ENCODE results near the gene FAM131A.

The FAM131A gene

DNA sequence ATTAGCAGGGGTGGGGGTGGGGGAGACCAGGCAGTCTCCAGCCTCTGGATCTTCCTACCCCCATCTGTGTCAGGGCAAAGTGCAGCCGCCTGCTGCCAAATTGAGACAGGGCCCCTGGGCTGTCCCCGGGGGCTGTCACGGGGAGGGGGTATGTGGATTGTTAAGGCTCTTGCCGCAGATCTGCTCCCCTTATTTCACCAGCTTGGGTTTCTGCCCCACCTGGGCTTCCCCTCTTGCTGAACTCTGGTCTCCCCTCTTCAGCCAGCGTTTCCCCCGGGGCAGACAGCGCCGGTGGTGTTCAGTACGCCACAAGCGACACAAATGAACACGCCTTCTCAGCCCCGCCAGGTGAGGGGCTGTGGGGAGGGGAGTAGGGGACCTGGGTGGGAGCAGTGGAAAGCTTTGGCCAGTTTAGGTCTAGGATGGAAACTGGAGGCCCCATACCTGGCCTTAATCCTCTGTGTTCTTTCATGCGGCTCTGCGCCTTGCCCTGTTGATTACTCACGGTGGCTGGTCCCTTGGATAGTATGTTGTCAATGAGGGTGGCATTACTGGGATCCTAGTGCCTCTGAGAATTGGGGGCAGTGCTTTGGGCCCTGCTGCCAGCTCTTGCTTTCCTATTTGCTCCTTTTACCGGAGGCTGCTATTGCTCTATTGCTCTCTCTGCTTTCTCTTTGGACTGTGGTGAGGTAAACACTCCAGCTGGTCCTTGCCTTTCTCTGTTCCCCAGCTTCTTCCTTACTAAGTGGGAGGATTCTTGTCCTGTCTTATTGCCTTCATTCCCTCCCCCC, 21.3 kb upstream of the FAM131A start (continued):
- 0 out of 2 replicates have a peak, but pooled peaks have one; percentile 11 for TF ChIP-seq ZNF660 (tag by site-specific recombination; IDR thresholded peaks at IDR 0.05)

DNA sequence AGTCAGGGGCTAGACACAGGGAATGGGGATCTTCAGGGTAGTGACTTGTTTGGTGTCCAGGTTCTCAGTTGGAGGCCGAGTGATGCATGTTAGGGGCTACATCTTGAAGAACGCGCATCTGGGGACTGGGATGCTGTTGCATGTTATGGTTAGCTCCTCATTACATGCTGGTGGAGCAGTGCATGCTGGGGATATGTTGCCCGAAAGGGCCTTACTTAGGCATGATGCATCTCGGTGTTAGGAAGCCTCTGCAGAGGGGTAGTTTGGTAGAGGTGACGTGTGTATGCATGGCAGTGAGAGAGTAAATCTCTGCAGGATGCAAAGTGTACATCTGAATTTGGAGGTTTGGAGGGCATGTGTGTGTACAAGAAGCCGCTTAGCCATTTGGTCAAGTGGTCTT, 20.6 kb upstream of the FAM131A start:
- POLR2A ChIA-PET = interaction anchor here (0.9 kb wide), 1 partner anchor 9 kb away, joined by 3 read pairs; no protein-coding TSS in a partner anchor
- Histone ChIP-seq H3K4me3 (ENCODE audit: low read depth, low read length) (peak overlapping the region; percentile 96), H3K36me3 (ENCODE audit: control insufficient read depth in 2 of 2, insufficient read depth in 1 of 2, low read length in 2 of 2) (peaks cover 16 to 67% of the 10 kb centered on the region in 2 experiments), H3K9me3 (ENCODE audit: control insufficient read depth, insufficient read depth, low read depth, low read length) (no peaks in the 10 kb centered on the region), H3K27ac (ENCODE audit: extremely low read depth, low read depth, low read length) (peak overlapping the region; percentile 48; the same call in 1 of the 2 replicates), H3K4me1 (ENCODE audit: control insufficient read depth, insufficient read depth, low read length) (peaks cover 4% of the 10 kb centered on the region; the same call in 1 of the 2 replicates)
- TF ChIP-seq, protein P1, sequence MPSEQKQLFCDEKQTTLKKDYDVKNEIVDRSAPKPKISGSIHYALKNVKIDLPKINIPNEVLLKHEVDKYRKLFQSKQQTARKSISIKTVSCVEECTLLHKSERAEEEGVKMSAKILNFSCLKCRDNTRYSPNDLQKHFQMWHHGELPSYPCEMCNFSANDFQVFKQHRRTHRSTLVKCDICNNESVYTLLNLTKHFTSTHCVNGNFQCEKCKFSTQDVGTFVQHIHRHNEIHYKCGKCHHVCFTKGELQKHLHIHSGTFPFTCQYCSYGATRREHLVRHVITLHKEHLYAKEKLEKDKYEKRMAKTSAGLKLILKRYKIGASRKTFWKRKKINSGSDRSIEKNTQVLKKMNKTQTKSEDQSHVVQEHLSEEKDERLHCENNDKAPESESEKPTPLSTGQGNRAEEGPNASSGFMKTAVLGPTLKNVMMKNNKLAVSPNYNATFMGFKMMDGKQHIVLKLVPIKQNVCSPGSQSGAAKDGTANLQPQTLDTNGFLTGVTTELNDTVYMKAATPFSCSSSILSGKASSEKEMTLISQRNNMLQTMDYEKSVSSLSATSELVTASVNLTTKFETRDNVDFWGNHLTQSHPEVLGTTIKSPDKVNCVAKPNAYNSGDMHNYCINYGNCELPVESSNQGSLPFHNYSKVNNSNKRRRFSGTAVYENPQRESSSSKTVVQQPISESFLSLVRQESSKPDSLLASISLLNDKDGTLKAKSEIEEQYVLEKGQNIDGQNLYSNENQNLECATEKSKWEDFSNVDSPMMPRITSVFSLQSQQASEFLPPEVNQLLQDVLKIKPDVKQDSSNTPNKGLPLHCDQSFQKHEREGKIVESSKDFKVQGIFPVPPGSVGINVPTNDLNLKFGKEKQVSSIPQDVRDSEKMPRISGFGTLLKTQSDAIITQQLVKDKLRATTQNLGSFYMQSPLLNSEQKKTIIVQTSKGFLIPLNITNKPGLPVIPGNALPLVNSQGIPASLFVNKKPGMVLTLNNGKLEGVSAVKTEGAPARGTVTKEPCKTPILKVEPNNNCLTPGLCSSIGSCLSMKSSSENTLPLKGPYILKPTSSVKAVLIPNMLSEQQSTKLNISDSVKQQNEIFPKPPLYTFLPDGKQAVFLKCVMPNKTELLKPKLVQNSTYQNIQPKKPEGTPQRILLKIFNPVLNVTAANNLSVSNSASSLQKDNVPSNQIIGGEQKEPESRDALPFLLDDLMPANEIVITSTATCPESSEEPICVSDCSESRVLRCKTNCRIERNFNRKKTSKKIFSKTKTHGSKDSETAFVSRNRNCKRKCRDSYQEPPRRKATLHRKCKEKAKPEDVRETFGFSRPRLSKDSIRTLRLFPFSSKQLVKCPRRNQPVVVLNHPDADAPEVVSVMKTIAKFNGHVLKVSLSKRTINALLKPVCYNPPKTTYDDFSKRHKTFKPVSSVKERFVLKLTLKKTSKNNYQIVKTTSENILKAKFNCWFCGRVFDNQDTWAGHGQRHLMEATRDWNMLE (tag by site-specific recombination; conservative IDR thresholded peaks at IDR 0.05; ENCODE audit: low read depth) = no peak
- TF ChIP-seq SCRT2 (tag by site-specific recombination; IDR thresholded peaks at IDR 0.05) (0 out of 2 replicates have a peak, but pooled peaks have one; percentile 22), ZNF76 (tag by site-specific recombination; IDR thresholded peaks at IDR 0.05; ENCODE audit: borderline replicate concordance, low read depth) (peak; percentile 61)
- CTCF ChIA-PET = interaction anchor here (1.4 kb wide), 1 partner anchor 11 kb away, joined by 3 read pairs; no protein-coding TSS in a partner anchor

DNA sequence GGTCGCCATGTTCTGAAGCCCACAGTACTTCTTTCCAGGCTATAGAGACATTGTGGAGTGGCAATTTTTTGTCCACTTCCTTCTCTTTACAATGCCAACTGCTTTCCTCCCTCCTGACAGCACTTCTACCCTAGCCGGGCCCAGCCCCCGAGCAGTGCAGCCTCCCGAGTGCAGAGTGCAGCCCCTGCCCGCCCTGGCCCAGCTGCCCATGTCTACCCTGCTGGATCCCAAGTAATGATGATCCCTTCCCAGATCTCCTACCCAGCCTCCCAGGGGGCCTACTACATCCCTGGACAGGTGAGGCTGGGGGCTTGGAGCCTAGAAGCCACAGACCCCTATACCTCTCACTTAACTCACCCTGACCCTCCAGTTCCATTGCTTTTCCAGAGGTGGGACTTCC, 20.2 kb upstream of the FAM131A start:
- TF ChIP-seq ZNF354C (tag by site-specific recombination; IDR thresholded peaks at IDR 0.05; ENCODE audit: borderline replicate concordance, low read depth) (no peak), ZNF140 (tag by site-specific recombination; IDR thresholded peaks at IDR 0.05) (no peak), FEZF1 (tag by site-specific recombination; IDR thresholded peaks at IDR 0.05) (no peak), ZNF792 (tag by site-specific recombination; IDR thresholded peaks at IDR 0.05) (no peak), OVOL3 (tag by site-specific recombination; IDR thresholded peaks at IDR 0.05) (no peak), ZFP41 (tag by site-specific recombination; IDR thresholded peaks at IDR 0.05; ENCODE audit: borderline replicate concordance) (no peak)
- TF ChIP-seq, protein P2, sequence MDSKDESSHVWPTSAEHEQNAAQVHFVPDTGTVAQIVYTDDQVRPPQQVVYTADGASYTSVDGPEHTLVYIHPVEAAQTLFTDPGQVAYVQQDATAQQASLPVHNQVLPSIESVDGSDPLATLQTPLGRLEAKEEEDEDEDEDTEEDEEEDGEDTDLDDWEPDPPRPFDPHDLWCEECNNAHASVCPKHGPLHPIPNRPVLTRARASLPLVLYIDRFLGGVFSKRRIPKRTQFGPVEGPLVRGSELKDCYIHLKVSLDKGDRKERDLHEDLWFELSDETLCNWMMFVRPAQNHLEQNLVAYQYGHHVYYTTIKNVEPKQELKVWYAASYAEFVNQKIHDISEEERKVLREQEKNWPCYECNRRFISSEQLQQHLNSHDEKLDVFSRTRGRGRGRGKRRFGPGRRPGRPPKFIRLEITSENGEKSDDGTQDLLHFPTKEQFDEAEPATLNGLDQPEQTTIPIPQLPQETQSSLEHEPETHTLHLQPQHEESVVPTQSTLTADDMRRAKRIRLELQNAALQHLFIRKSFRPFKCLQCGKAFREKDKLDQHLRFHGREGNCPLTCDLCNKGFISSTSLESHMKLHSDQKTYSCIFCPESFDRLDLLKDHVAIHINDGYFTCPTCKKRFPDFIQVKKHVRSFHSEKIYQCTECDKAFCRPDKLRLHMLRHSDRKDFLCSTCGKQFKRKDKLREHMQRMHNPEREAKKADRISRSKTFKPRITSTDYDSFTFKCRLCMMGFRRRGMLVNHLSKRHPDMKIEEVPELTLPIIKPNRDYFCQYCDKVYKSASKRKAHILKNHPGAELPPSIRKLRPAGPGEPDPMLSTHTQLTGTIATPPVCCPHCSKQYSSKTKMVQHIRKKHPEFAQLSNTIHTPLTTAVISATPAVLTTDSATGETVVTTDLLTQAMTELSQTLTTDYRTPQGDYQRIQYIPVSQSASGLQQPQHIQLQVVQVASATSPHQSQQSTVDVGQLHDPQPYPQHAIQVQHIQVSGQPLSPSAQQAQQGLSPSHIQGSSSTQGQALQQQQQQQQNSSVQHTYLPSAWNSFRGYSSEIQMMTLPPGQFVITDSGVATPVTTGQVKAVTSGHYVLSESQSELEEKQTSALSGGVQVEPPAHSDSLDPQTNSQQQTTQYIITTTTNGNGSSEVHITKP (tag by site-specific recombination; IDR thresholded peaks at IDR 0.05) = no peak
- TF ChIP-seq, protein P3, sequence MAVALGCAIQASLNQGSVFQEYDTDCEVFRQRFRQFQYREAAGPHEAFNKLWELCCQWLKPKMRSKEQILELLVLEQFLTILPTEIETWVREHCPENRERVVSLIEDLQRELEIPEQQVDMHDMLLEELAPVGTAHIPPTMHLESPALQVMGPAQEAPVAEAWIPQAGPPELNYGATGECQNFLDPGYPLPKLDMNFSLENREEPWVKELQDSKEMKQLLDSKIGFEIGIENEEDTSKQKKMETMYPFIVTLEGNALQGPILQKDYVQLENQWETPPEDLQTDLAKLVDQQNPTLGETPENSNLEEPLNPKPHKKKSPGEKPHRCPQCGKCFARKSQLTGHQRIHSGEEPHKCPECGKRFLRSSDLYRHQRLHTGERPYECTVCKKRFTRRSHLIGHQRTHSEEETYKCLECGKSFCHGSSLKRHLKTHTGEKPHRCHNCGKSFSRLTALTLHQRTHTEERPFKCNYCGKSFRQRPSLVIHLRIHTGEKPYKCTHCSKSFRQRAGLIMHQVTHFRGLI (tag by site-specific recombination; IDR thresholded peaks at IDR 0.05) = no peak
- TF ChIP-seq, protein P4, sequence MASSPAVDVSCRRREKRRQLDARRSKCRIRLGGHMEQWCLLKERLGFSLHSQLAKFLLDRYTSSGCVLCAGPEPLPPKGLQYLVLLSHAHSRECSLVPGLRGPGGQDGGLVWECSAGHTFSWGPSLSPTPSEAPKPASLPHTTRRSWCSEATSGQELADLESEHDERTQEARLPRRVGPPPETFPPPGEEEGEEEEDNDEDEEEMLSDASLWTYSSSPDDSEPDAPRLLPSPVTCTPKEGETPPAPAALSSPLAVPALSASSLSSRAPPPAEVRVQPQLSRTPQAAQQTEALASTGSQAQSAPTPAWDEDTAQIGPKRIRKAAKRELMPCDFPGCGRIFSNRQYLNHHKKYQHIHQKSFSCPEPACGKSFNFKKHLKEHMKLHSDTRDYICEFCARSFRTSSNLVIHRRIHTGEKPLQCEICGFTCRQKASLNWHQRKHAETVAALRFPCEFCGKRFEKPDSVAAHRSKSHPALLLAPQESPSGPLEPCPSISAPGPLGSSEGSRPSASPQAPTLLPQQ (tag by site-specific recombination; IDR thresholded peaks at IDR 0.05) = no peak
- Histone ChIP-seq H3K4me1 (ENCODE audit: control insufficient read depth, insufficient read depth, low read length) (peaks cover 4% of the 10 kb centered on the region; the same call in 1 of the 2 replicates), H3K9me3 (ENCODE audit: control insufficient read depth, insufficient read depth, low read depth, low read length) (no peaks in the 10 kb centered on the region), H3K4me3 (ENCODE audit: low read depth, low read length) (no peak overlapping the region; the same call in 1 of the 2 replicates), H3K27ac (ENCODE audit: extremely low read depth, low read depth, low read length) (no peak overlapping the region), H3K36me3 (ENCODE audit: control insufficient read depth in 2 of 2, insufficient read depth in 1 of 2, low read length in 2 of 2) (peaks cover 16 to 71% of the 10 kb centered on the region in 2 experiments)
- ChIA-PET CTCF (no interaction called here), POLR2A (no interaction called here)
